SK-N-SH treated with all-trans-retinoic acid at 6 μM for 48 hours (cell line): ENCODE measurements around the gene LCNL1.
A peak's percentile ranks its signal among the peaks of the same experiment; 100 is the strongest.

ENCODE experiments used
- ATAC-seq: fragments of 200-7000 bp; cut with Tn5 transposase; 3 replicates; pipeline ENCODE4 v1.9.1; 2020; ENCODE audit warnings: mild to moderate bottlenecking, moderate library complexity
- ARNTL ChIP-seq: fragments of 450-650 bp; formaldehyde crosslinking; IDR thresholded peaks from 2 replicates; pipeline ENCODE4 v1.5.0; 2020; ENCODE audit warnings: low read depth, mild to moderate bottlenecking, moderate library complexity, borderline replicate concordance
- BACH2 ChIP-seq: fragments of 250-450 bp; sonication (Bioruptor Pico); IDR thresholded peaks from 2 replicates; pipeline ENCODE4 v1.9.0; 2021; ENCODE audit warnings: mild to moderate bottlenecking, borderline replicate concordance
- CSDC2 ChIP-seq: fragments of 250-450 bp; sonication (Bioruptor Pico); IDR thresholded peaks from 2 replicates; pipeline ENCODE4 v1.5.0; 2020; ENCODE audit warnings: mild to moderate bottlenecking, moderate library complexity
- GLIS3 ChIP-seq: fragments of 250-450 bp; sonication (Bioruptor Pico); IDR thresholded peaks from 2 replicates; pipeline ENCODE4 v1.5.0; 2020; ENCODE audit warnings: mild to moderate bottlenecking, moderate library complexity
- ISL1 ChIP-seq: fragments of 250-450 bp; sonication (Bioruptor Pico); IDR thresholded peaks from 2 replicates; pipeline ENCODE4 v2.1.2; 2022; ENCODE audit warnings: mild to moderate bottlenecking, moderate library complexity
- OSR1 ChIP-seq: fragments of 250-450 bp; sonication (Bioruptor Pico); IDR thresholded peaks from 2 replicates; pipeline ENCODE4 v1.8.0; 2022; ENCODE audit warnings: moderate library complexity, mild to moderate bottlenecking, inconsistent platforms
- PPARA ChIP-seq: fragments of 250-450 bp; sonication (Bioruptor Pico); IDR thresholded peaks from 2 replicates; pipeline ENCODE4 v1.5.0; 2020; ENCODE audit warnings: mild to moderate bottlenecking, borderline replicate concordance
- RARB ChIP-seq: fragments of 250-450 bp; sonication (Bioruptor Pico); IDR thresholded peaks from 2 replicates; pipeline ENCODE4 v1.8.0; 2021; ENCODE audit warnings: mild to moderate bottlenecking, moderate library complexity
- SNAI2 ChIP-seq: fragments of 250-450 bp; sonication (Bioruptor Pico); IDR thresholded peaks from 2 replicates; pipeline ENCODE4 v1.5.0; 2020; ENCODE audit warnings: mild to moderate bottlenecking, moderate library complexity
- TOX ChIP-seq: fragments of 250-450 bp; sonication (Bioruptor Pico); IDR thresholded peaks from 2 replicates; pipeline ENCODE4 v1.8.0; 2021; ENCODE audit warnings: mild to moderate bottlenecking, moderate library complexity, borderline replicate concordance
- ZC3H10 ChIP-seq: fragments of 250-450 bp; sonication (Bioruptor Pico); IDR thresholded peaks from 2 replicates; pipeline ENCODE4 v1.5.1; 2021; ENCODE audit warnings: mild to moderate bottlenecking, moderate library complexity
- ZFP3 ChIP-seq: fragments of 250-450 bp; sonication (Bioruptor Pico); IDR thresholded peaks from 2 replicates; pipeline ENCODE4 v1.5.0; 2020; ENCODE audit warnings: mild to moderate bottlenecking, moderate library complexity
- ZFP30 ChIP-seq: fragments of 450-650 bp; formaldehyde crosslinking; IDR thresholded peaks from 2 replicates; pipeline ENCODE4 v1.5.0; 2022; ENCODE audit warnings: mild to moderate bottlenecking, moderate library complexity
- ZNF565 ChIP-seq: fragments of 450-650 bp; formaldehyde crosslinking; conservative IDR thresholded peaks from 2 replicates; pipeline ENCODE4 v1.5.0; 2020; ENCODE audit warnings: low read depth, mild to moderate bottlenecking, moderate library complexity
- ZNF70 ChIP-seq: fragments of 450-650 bp; formaldehyde crosslinking; IDR thresholded peaks from 2 replicates; pipeline ENCODE4 v1.5.0; 2020; ENCODE audit warnings: mild to moderate bottlenecking, moderate library complexity
- ZNF8 ChIP-seq: fragments of 450-650 bp; formaldehyde crosslinking; IDR thresholded peaks from 2 replicates; pipeline ENCODE4 v1.5.0; 2020; ENCODE audit warnings: mild to moderate bottlenecking, moderate library complexity
- TF ChIP-seq, protein P1 (sequence below): fragments of 250-450 bp; sonication (Bioruptor Pico); IDR thresholded peaks from 2 replicates; pipeline ENCODE4 v1.5.0; 2020; ENCODE audit warnings: mild to moderate bottlenecking, moderate library complexity
- TF ChIP-seq, protein P2 (sequence below): fragments of 250-450 bp; sonication (Bioruptor Pico); IDR thresholded peaks from 2 replicates; pipeline ENCODE4 v1.5.1; 2020; ENCODE audit warnings: low read depth, mild to moderate bottlenecking, moderate library complexity
- TF ChIP-seq, protein P3 (sequence below): fragments of 250-450 bp; sonication (Bioruptor Pico); IDR thresholded peaks from 2 replicates; pipeline ENCODE4 v1.8.0; 2020; ENCODE audit warnings: mild to moderate bottlenecking, moderate library complexity, borderline replicate concordance
- TF ChIP-seq, protein P4 (sequence below): fragments of 250-450 bp; sonication (Bioruptor Pico); IDR thresholded peaks from 2 replicates; pipeline ENCODE4 v1.5.1; 2021; ENCODE audit warnings: mild to moderate bottlenecking, moderate library complexity

Gene LCNL1

DNA sequence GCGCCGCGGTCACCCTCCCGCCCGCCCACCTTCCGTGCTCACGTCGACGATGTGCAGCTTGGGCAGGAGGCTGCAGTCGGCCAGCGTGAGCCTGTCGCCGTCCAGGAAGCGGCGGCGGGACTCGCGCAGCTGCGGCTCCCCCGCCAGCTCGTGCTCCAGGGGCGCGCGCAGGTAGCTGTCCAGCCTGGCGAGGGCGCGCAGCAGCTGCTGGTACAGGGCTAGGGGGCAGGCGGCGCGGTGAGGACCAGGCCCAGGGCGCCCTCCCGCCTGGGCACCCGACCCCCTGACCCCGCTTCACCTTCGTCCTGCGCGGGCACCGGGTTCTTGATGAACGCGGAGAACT is 12.1 kb downstream of the LCNL1 start:
- TF ChIP-seq TOX (CRISPR knock-in tag) (no peak), PPARA (CRISPR knock-in tag) (no peak)
- TF ChIP-seq, protein P1, sequence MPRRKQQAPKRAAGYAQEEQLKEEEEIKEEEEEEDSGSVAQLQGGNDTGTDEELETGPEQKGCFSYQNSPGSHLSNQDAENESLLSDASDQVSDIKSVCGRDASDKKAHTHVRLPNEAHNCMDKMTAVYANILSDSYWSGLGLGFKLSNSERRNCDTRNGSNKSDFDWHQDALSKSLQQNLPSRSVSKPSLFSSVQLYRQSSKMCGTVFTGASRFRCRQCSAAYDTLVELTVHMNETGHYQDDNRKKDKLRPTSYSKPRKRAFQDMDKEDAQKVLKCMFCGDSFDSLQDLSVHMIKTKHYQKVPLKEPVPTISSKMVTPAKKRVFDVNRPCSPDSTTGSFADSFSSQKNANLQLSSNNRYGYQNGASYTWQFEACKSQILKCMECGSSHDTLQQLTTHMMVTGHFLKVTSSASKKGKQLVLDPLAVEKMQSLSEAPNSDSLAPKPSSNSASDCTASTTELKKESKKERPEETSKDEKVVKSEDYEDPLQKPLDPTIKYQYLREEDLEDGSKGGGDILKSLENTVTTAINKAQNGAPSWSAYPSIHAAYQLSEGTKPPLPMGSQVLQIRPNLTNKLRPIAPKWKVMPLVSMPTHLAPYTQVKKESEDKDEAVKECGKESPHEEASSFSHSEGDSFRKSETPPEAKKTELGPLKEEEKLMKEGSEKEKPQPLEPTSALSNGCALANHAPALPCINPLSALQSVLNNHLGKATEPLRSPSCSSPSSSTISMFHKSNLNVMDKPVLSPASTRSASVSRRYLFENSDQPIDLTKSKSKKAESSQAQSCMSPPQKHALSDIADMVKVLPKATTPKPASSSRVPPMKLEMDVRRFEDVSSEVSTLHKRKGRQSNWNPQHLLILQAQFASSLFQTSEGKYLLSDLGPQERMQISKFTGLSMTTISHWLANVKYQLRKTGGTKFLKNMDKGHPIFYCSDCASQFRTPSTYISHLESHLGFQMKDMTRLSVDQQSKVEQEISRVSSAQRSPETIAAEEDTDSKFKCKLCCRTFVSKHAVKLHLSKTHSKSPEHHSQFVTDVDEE (CRISPR knock-in tag): no peak
- ATAC-seq: no peak

DNA sequence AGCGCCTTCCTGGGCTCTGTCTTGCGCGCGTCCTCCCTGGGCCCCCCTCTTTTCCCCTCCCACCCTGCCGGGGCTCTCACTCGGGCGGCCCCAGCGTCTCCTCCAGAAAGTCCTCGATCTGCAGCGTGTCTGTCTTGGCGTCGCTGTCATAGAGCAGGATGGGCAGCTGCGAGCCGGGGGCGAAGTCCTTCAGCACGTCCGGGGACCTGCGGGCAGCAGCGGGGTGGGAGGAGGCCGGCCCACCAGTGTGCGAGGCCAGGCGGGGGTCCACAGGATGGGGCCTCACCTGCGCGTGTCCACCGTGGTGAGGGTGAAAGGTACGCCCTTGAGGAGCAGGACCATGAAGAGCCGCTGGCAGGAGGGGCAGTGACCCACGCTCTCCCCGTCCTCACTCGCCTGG is 12.6 kb downstream of the LCNL1 start:
- TF ChIP-seq RARB (no peak), SNAI2 (CRISPR knock-in tag) (no peak), GLIS3 (CRISPR knock-in tag) (no peak), CSDC2 (no peak), PPARA (CRISPR knock-in tag) (no peak), ISL1 (CRISPR knock-in tag) (no peak), ARNTL (no peak), ZFP30 (CRISPR knock-in tag) (no peak), BACH2 (no peak), TOX (CRISPR knock-in tag) (no peak), ZNF70 (no peak), ZC3H10 (no peak), ZFP3 (CRISPR knock-in tag) (no peak), OSR1 (CRISPR knock-in tag) (no peak), ZNF565 (CRISPR knock-in tag) (no peak)
- TF ChIP-seq, protein P1 (CRISPR knock-in tag): no peak
- TF ChIP-seq, protein P2, sequence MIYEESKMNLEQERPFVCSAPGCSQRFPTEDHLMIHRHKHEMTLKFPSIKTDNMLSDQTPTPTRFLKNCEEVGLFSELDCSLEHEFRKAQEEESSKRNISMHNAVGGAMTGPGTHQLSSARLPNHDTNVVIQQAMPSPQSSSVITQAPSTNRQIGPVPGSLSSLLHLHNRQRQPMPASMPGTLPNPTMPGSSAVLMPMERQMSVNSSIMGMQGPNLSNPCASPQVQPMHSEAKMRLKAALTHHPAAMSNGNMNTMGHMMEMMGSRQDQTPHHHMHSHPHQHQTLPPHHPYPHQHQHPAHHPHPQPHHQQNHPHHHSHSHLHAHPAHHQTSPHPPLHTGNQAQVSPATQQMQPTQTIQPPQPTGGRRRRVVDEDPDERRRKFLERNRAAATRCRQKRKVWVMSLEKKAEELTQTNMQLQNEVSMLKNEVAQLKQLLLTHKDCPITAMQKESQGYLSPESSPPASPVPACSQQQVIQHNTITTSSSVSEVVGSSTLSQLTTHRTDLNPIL (CRISPR knock-in tag): no peak
- TF ChIP-seq, protein P3, sequence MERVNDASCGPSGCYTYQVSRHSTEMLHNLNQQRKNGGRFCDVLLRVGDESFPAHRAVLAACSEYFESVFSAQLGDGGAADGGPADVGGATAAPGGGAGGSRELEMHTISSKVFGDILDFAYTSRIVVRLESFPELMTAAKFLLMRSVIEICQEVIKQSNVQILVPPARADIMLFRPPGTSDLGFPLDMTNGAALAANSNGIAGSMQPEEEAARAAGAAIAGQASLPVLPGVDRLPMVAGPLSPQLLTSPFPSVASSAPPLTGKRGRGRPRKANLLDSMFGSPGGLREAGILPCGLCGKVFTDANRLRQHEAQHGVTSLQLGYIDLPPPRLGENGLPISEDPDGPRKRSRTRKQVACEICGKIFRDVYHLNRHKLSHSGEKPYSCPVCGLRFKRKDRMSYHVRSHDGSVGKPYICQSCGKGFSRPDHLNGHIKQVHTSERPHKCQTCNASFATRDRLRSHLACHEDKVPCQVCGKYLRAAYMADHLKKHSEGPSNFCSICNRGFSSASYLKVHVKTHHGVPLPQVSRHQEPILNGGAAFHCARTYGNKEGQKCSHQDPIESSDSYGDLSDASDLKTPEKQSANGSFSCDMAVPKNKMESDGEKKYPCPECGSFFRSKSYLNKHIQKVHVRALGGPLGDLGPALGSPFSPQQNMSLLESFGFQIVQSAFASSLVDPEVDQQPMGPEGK (CRISPR knock-in tag): no peak
- TF ChIP-seq, all 23 proteins: peak for 0
- ATAC-seq: no peak

DNA sequence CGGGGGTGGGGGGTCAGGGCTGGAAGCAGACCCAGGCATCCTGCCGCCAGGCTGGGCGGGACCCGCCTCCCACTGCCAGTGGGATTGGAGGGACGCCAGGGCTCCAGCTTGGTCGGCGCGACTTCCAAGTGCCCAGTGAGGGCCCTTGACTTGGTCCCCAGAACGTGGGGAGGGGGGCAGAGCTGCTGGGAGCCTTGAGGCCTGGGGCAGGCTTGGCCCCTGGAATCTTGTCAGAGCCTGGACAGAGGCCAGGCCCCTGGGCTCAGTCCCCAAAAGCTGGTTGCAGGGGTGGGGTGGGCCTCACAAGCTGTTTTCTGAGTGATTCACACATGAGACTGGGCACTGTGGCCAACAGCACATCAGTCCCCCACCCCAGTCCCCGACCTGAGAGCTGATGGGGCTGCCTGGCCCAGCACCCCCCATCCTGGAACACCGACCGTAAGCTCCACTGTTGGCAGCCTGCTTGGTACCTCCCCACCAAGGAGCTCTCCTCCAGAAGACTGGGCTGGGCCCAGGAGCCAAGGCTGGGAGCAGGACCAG is 13.0 kb downstream of the LCNL1 start:
- peak; percentile 35 for ATAC-seq
- TF ChIP-seq ZNF8 (CRISPR knock-in tag) (no peak), PPARA (CRISPR knock-in tag) (no peak), GLIS3 (CRISPR knock-in tag) (no peak), ZFP30 (CRISPR knock-in tag) (no peak)
- TF ChIP-seq, protein P1 (CRISPR knock-in tag): no peak
- TF ChIP-seq, protein P4, sequence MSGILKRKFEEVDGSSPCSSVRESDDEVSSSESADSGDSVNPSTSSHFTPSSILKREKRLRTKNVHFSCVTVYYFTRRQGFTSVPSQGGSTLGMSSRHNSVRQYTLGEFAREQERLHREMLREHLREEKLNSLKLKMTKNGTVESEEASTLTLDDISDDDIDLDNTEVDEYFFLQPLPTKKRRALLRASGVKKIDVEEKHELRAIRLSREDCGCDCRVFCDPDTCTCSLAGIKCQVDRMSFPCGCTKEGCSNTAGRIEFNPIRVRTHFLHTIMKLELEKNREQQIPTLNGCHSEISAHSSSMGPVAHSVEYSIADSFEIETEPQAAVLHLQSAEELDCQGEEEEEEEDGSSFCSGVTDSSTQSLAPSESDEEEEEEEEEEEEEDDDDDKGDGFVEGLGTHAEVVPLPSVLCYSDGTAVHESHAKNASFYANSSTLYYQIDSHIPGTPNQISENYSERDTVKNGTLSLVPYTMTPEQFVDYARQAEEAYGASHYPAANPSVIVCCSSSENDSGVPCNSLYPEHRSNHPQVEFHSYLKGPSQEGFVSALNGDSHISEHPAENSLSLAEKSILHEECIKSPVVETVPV: no peak
